ENCODE data around the gene EPN2.

DNA sequence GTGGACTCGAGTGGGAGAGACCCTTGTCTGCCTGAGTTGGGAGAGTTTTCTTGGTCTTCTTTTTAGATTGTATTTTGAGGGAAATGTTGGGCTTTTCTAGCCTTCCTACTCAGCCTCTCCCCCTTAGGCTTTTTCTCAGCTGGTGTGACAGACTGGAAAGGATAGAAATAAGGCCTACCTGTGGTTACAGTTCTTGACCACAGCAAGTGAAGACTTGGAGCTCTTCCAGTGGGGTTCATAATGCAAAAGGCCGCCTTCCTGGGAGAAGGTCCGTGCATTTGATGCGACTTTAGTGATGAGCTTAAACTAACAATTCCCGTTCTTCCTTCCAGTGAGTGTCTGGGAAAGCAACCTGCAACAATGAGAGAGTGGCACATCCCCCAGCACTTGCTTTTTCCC is 68.6 kb downstream of the EPN2 start:
- TF ChIP-seq BHLHE40 (IDR thresholded peaks at IDR 0.05; ENCODE audit: borderline replicate concordance): no peak
- no peak for TF ChIP-seq TARDBP (IDR thresholded peaks at IDR 0.05)
- TF ChIP-seq FOXK2 (IDR thresholded peaks at IDR 0.05): no peak
- TF ChIP-seq CTBP1 (IDR thresholded peaks at IDR 0.05; ENCODE audit: borderline replicate concordance): no peak
- TF ChIP-seq FOXM1 (IDR thresholded peaks at IDR 0.05; ENCODE audit: borderline replicate concordance): no peak
- TF ChIP-seq SP1 (IDR thresholded peaks at IDR 0.05): no peak
- TF ChIP-seq HDGF (IDR thresholded peaks at IDR 0.05; ENCODE audit: borderline replicate concordance): no peak
- TF ChIP-seq, protein P1, sequence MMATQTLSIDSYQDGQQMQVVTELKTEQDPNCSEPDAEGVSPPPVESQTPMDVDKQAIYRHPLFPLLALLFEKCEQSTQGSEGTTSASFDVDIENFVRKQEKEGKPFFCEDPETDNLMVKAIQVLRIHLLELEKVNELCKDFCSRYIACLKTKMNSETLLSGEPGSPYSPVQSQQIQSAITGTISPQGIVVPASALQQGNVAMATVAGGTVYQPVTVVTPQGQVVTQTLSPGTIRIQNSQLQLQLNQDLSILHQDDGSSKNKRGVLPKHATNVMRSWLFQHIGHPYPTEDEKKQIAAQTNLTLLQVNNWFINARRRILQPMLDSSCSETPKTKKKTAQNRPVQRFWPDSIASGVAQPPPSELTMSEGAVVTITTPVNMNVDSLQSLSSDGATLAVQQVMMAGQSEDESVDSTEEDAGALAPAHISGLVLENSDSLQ (IDR thresholded peaks at IDR 0.05): no peak
- no peak for TF ChIP-seq ARNT (IDR thresholded peaks at IDR 0.05)
- TF ChIP-seq FOXA1 (IDR thresholded peaks at IDR 0.05): no peak
- no peak for TF ChIP-seq NFRKB (IDR thresholded peaks at IDR 0.05)
- TF ChIP-seq SUZ12 (IDR thresholded peaks at IDR 0.05): no peak
